ENCODE results near the gene UTS2R. TPM values are rescaled to one million over a fixed set of nuclear protein-coding genes. Genes with fewer than 3 reads are reported as not detected.

The UTS2R gene
- polyA plus RNA-seq, 4 donors, result 0.06 TPM; not detected in 3

DNA sequence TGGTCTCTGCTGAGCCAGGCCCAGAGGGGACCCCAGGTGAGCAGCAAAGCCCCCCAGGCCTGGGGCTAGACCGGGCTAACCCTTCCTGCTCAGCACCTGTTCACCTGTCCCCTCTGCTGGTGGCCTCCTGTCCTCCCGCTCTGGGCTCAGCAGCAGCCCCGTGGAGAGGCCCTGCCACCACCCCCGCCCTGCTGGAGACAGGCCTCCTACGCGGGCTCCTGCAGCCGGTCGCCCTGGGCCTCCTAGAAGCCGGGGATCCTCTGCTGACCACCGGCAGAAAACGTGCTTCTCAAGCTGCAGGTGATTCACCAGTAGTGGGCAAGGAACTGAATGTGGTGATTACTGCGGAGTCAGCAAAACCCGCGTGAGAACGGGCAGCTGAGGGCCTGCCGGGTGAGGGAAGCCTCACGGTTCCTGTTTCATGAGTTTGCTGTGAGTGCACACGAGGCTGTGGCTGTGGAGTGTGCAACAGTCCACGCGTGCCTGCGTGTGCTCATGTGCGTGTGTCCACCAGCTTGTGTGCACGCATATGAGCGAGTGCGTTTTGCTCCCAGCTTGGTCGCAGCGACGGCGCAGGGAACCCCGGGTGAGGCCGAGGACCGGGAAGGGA, 38.8 kb upstream of the UTS2R start:
- Histone ChIP-seq H3K27ac (ENCODE audit: low read depth in 1 of 3, low read length in 2 of 3) (peak overlapping the region; percentile 37 to 93 (median 53)), H3K27me3 (ENCODE audit: control insufficient read depth in 3 of 3, insufficient read depth in 3 of 3, low read length in 3 of 3) (peaks cover 0 to 32% (median 0%) of the 10 kb centered on the region in 3 donors), H3K9me3 (ENCODE audit: control insufficient read depth in 2 of 2, insufficient read depth in 1 of 2, low read depth in 1 of 2, low read length in 1 of 2) (no peaks in the 10 kb centered on the region), H3K4me3 (ENCODE audit: low read depth in 1 of 3, low read length in 3 of 3) (peak overlapping the region; percentile 38 to 62 (median 57)), H3K4me1 (ENCODE audit: control insufficient read depth in 3 of 3, insufficient read depth in 2 of 3, low read depth in 1 of 3, low read length in 2 of 3) (peaks cover 4 to 64% (median 12%) of the 10 kb centered on the region in 3 donors), H3K36me3 (ENCODE audit: control insufficient read depth in 3 of 3, insufficient read depth in 2 of 3, low read depth in 1 of 3, low read length in 3 of 3) (no peaks in the 10 kb centered on the region)
- no peak for FAIRE-seq
- peak; percentile 67 to 69 for DNase-seq
- 2 to 14% (median 7%) methylated on average over 28 to 32 of the region's 32 CpGs for WGBS, 3 donors

DNA sequence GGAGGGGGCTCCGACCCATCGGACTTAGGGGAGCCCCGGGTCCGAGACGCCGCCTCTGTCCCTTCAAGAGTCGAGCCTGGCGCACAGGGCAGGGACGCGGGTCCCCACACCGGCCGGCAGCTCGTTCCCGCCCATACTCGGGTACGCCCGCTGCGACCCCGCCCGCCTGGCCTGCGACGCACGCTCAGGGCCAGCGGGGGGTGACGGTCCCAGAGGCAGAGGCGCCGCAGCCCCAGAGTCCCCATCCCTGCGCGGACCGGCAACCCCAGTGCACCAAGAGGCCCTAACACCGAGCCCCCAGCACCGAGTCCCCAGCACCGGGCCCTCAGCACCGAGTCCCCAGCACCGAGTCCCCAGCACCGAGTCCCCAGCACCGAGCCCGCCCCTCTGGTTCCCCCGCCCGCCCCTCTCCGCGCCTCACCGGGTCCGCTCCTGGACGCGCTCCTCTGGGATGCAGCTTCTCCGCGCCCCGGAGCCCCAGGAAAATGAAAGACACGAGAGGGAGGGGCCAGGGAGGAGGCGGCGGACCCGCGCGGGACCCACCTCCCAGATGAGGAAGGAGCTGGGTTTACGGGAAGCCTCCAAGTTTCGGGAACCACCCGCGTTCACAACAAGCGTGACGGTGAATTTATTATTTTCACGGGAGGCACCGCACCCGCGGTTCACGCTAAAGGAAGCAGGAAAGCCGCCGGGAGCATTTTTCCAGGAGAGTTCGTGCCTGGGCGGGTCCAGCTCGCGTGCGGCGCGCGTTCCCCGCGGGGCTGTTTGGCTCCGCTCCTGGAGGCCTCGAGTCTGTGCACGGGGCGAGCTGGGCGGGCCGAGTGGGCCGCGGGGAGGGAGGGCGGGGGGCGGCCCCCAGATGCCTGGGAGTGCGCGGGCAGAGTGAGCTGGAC, 38.0 kb upstream of the UTS2R start, which contains the start of gene SECTM1:
TSS of gene SECTM1 (minus strand) at position 488 of the 893 bp plus-strand sequence. CDS start 6,526 bp downstream, outside the sequence.
- FAIRE-seq, result no peak
- Histone ChIP-seq H3K4me1 (ENCODE audit: control insufficient read depth in 3 of 3, insufficient read depth in 2 of 3, low read depth in 1 of 3, low read length in 2 of 3) (peaks cover 4 to 62% (median 12%) of the 10 kb centered on the region in 3 donors), H3K27ac (ENCODE audit: low read depth in 1 of 3, low read length in 2 of 3) (peak within 1 kb of the TSS; percentile 37 to 93 (median 88)), H3K9me3 (ENCODE audit: control insufficient read depth in 2 of 2, insufficient read depth in 1 of 2, low read depth in 1 of 2, low read length in 1 of 2) (no peaks in the 10 kb centered on the region), H3K4me3 (ENCODE audit: low read depth in 1 of 3, low read length in 3 of 3) (peak within 1 kb of the TSS; percentile 38 to 62 (median 57)), H3K27me3 (ENCODE audit: control insufficient read depth in 3 of 3, insufficient read depth in 3 of 3, low read length in 3 of 3) (peaks cover 0 to 32% (median 0%) of the 10 kb centered on the region in 3 donors), H3K36me3 (ENCODE audit: control insufficient read depth in 3 of 3, insufficient read depth in 2 of 3, low read depth in 1 of 3, low read length in 3 of 3) (no peaks in the 10 kb centered on the region)
- peak; percentile 55 to 64 for DNase-seq
- WGBS, 3 donors, result 1 to 6% (median 3%) methylated on average over 72 to 90 of the region's 90 CpGs

DNA sequence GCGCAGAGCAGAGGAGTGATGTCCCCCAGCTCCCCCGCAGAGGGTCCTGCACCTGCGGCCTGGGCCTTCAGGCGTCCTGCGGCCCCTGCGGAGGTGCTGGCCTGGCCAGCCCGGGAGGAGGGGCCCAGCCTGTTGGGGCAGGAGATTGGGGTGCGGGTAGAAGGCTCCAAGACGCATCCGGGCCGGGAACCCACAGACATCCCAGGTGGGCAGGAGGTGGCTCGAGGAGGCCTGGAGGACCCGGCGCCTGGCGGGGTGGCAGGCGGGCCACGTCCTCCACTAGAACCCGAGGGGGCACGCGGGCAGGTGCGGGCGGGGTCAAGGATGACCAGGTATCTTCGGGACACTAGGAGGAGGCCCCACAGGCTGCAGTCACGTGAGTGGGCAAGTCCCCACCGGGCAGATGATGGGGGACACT, 37.4 kb upstream of the UTS2R start:
- no peak for FAIRE-seq
- Histone ChIP-seq H3K4me1 (ENCODE audit: control insufficient read depth in 3 of 3, insufficient read depth in 2 of 3, low read depth in 1 of 3, low read length in 2 of 3) (peaks cover 4 to 61% (median 7%) of the 10 kb centered on the region in 3 donors), H3K27me3 (ENCODE audit: control insufficient read depth in 3 of 3, insufficient read depth in 3 of 3, low read length in 3 of 3) (peaks cover 0 to 32% (median 0%) of the 10 kb centered on the region in 3 donors), H3K4me3 (ENCODE audit: low read depth in 1 of 3, low read length in 3 of 3) (peak overlapping the region in 2 of 3 donors; percentile 57 to 62), H3K36me3 (ENCODE audit: control insufficient read depth in 3 of 3, insufficient read depth in 2 of 3, low read depth in 1 of 3, low read length in 3 of 3) (no peaks in the 10 kb centered on the region), H3K27ac (ENCODE audit: low read depth in 1 of 3, low read length in 2 of 3) (peak overlapping the region in 2 of 3 donors; percentile 88 to 93), H3K9me3 (ENCODE audit: control insufficient read depth in 2 of 2, insufficient read depth in 1 of 2, low read depth in 1 of 2, low read length in 1 of 2) (no peaks in the 10 kb centered on the region)
- 15 to 48% (median 38%) methylated on average over 22 to 25 of the region's 25 CpGs for WGBS, 3 donors
- DNase-seq, result no peak

DNA sequence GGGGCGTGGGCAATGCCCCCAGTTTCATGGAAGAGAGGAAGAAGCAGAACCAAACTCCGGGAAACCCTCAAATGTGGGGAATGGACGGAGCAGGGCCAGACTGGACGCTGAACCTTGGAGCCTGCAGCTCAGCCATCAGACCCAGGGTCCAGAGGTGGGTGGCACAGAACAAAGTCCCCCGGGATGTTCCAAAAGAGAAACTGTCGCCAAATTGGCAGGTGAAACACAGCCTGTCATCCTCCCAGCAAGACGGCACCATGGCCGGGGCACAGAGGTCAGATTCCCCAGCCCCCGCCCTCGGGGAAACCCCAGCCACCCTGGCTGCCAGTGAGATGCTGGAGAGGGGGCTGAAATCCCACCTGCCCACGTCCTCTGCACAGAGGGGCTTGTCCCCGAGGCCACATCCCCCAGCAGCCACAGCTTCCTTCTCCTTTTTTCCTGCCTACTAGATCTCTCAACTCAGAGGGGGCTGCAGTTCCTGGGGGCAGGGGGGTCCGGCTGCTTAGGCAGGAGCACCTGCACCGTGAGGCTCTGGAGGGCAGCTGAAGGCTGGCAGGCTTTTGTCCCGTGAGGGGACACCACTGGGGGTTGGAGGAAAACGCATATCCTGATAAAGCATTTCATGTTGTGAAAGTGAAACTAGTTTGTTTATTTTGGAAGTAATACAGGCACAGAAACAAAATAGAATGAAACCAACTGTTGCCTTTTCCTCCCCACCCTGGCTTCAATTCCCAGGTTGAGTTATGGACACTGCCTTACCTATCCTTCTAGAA, 36.8 kb upstream of the UTS2R start:
- DNase-seq, result peak; percentile 57 to 64
- H3K4me3 ChIP-seq (ENCODE audit: low read depth in 1 of 3, low read length in 3 of 3), result peak overlapping the region in 1 of 3 donors; percentile 62
- WGBS, 3 donors, result 12 to 13% (median 13%) methylated on average over 16 of the region's 16 CpGs
- H3K9me3 ChIP-seq (ENCODE audit: control insufficient read depth in 2 of 2, insufficient read depth in 1 of 2, low read depth in 1 of 2, low read length in 1 of 2), result no peaks in the 10 kb centered on the region
- peak overlapping the region in 2 of 3 donors; percentile 88 to 93 for H3K27ac ChIP-seq (ENCODE audit: low read depth in 1 of 3, low read length in 2 of 3)
- no peak for FAIRE-seq
- H3K27me3 ChIP-seq (ENCODE audit: control insufficient read depth in 3 of 3, insufficient read depth in 3 of 3, low read length in 3 of 3), result peaks cover 0 to 32% (median 0%) of the 10 kb centered on the region in 3 donors
- no peaks in the 10 kb centered on the region for H3K36me3 ChIP-seq (ENCODE audit: control insufficient read depth in 3 of 3, insufficient read depth in 2 of 3, low read depth in 1 of 3, low read length in 3 of 3)
- peaks cover 2 to 60% (median 6%) of the 10 kb centered on the region in 3 donors for H3K4me1 ChIP-seq (ENCODE audit: control insufficient read depth in 3 of 3, insufficient read depth in 2 of 3, low read depth in 1 of 3, low read length in 2 of 3)

DNA sequence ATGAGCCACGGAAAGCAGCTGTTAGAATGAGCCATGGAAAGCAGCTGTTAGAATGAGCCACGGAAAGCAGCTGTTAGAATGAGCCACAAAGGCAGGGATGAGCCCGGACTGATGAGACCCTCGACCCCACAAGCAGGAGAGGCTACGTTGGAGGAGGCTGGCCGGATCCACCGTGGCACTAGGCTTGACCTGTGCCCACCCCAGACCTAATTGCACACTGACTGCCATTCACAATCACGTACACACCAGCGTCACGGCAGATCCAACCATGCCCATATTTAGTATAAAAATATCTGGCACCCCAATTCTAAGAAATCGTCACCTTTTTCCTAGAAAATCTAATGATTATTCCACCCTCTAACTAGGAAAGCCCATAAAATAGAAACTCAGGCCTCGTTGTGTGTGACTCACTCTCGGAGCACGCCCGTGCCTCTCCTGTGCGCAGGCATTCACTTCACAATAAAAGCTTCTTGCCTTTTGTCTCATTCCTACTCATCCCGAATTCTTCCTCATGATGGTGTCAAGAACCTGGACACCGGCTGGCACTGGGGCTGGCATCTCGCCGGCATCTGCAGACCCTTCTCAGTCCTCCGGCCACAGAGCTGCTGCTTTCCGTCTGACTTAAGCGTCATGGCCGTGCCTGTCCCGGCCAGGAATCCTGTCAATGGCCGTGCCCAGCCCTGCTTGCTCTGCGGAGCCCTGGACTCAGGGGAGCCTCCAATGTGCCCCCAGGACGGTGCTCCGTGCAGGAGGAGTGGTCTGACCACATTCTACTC, 32.5 kb upstream of the UTS2R start:
- H3K27ac ChIP-seq (ENCODE audit: low read depth in 1 of 3, low read length in 2 of 3), result peak overlapping the region; percentile 37 to 84 (median 65)
- FAIRE-seq (no peak), DNase-seq (peak; percentile 84 to 89)
- no peaks in the 10 kb centered on the region for H3K36me3 ChIP-seq (ENCODE audit: control insufficient read depth in 3 of 3, insufficient read depth in 2 of 3, low read depth in 1 of 3, low read length in 3 of 3)
- peak overlapping the region in 2 of 3 donors; percentile 32 to 41 for H3K4me3 ChIP-seq (ENCODE audit: low read depth in 1 of 3, low read length in 3 of 3)
- H3K4me1 ChIP-seq (ENCODE audit: control insufficient read depth in 3 of 3, insufficient read depth in 2 of 3, low read depth in 1 of 3, low read length in 2 of 3), result peaks cover 0 to 29% (median 5%) of the 10 kb centered on the region in 3 donors
- peaks cover 0 to 3% of the 10 kb centered on the region in 2 donors for H3K9me3 ChIP-seq (ENCODE audit: control insufficient read depth in 2 of 2, insufficient read depth in 1 of 2, low read depth in 1 of 2, low read length in 1 of 2)
- H3K27me3 ChIP-seq (ENCODE audit: control insufficient read depth in 3 of 3, insufficient read depth in 3 of 3, low read length in 3 of 3), result peaks cover 0 to 5% (median 0%) of the 10 kb centered on the region in 3 donors
- WGBS, 3 donors, result 7 to 29% (median 23%) methylated on average over 29 of the region's 29 CpGs

DNA sequence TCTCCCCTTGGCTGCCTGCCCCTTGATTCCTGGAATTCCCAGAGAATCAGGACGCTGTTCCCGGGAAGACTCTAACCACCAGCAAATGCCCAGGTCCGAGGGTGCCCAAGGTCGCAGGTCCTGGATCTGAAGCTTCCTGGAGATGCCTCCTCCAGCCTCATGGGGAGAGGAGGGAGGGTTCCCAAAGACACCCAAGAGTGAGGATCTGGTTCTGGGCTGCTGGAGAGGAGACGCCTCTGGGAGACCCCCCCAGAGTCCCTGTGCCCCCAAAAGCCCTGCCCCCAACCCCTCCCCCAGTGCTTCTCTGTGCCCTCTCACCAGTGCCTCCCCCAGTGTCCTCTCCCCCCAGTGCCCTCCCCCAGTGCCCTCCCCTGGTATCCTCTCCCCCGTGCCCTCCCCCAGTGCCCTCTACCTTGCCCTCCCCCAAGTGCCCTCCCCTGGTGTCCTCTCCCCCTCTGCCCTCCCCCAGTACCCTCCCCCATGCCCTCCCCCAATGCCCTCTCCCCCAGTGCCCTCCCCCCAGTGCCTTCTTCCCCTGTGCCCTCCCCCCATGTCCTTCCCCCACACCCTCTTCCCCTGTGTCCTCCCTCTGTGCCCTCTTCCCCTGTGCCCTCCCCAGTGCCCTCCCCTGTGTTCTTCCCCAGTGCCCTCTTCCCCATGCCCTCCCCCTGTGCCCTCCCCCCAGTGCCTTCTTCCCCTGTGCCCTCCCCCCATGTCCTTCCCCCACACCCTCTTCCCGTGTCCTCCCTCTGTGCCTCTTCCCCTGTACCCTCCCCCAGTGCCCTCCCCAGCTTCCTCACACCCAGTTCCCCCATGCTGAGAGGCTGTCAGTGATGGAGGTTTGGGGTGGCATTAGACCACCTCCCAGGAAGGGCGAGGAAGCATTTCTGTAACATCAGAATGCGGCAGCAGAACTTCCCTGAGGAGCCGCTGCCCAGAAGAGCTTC, 31.7 kb upstream of the UTS2R start:
- FAIRE-seq, result no peak
- DNase-seq, result no peak
- peaks cover 0 to 21% (median 0%) of the 10 kb centered on the region in 3 donors for H3K4me1 ChIP-seq (ENCODE audit: control insufficient read depth in 3 of 3, insufficient read depth in 2 of 3, low read depth in 1 of 3, low read length in 2 of 3)
- H3K4me3 ChIP-seq (ENCODE audit: low read depth in 1 of 3, low read length in 3 of 3), result peak overlapping the region in 2 of 3 donors; percentile 32 to 41
- peaks cover 0 to 5% (median 0%) of the 10 kb centered on the region in 3 donors for H3K27me3 ChIP-seq (ENCODE audit: control insufficient read depth in 3 of 3, insufficient read depth in 3 of 3, low read length in 3 of 3)
- H3K27ac ChIP-seq (ENCODE audit: low read depth in 1 of 3, low read length in 2 of 3), result peak overlapping the region in 2 of 3 donors; percentile 27 to 84
- WGBS, 3 donors, result 47 to 58% (median 54%) methylated on average over 9 to 10 of the region's 10 CpGs
- H3K36me3 ChIP-seq (ENCODE audit: control insufficient read depth in 3 of 3, insufficient read depth in 2 of 3, low read depth in 1 of 3, low read length in 3 of 3), result no peaks in the 10 kb centered on the region
- H3K9me3 ChIP-seq (ENCODE audit: control insufficient read depth in 2 of 2, insufficient read depth in 1 of 2, low read depth in 1 of 2, low read length in 1 of 2), result peaks cover 0 to 3% of the 10 kb centered on the region in 2 donors
